CD4-positive, alpha-beta T cell treated with Interleukin-1 beta for 1 hour (primary cell): ENCODE results near the gene AIG1.
"Not testable (repeated sequence)": the region's sequence is repeated elsewhere in the genome, so short reads cannot be mapped to it uniquely, and the experiment has no call there.

Experiments used
- DNase-seq, 2 donors: peaks; one replicate each; pipeline ENCODE4 v3.0.0-alpha.2; 2020 to 2022

Gene AIG1

DNA sequence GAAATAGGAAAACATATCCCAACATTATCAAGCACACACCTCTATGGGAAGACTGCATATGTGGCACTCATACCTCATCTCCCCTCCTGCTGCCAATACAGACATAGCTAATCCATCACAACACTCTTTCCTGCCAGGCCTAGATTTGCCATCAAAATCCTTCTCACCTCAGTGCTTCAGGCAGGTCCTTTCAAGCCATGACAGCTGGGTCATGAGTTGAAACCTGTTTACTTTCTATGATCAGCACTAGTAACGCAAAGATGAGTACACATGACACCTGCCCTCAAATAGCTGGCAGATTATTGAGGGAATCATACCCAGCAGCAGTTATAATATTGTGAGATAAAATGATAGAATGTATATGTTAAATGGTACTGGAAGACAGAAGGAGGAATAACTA, 183.1 kb downstream of the AIG1 start:
- no peak for DNase-seq

- DNase-seq: no peak
Observed at GRCh38 chr6:143245656-143246055, 185.0 kb downstream of the AIG1 start.

DNA sequence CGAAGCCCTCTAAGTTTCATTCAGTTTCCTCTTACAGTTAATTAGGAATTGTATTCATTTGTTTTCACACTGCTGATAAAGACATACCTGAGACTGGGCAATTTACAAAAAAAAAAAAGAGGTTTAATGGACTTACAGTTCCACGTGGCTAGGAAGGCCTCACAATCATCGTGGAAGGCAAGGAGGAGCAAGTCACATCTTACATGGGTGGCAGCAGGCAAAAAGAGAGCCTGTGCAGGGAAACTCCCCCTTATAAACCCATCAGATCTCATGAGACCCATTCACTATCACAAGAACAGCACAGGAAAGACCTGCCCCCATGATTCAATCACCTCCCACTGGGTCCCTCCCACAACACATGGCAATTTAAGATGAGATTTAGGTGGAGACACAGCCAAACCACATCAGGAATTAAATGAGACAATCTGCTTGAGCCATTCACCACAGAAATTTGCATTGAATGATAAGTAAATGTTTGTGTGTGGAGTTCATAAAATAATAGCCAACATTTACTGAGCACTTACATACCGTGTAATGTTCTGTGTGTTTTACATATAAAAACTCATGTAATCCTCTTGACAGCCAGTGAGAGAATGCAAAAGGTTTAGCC, 185.6 kb downstream of the AIG1 start:
- DNase-seq: not testable (repeated sequence)

DNA sequence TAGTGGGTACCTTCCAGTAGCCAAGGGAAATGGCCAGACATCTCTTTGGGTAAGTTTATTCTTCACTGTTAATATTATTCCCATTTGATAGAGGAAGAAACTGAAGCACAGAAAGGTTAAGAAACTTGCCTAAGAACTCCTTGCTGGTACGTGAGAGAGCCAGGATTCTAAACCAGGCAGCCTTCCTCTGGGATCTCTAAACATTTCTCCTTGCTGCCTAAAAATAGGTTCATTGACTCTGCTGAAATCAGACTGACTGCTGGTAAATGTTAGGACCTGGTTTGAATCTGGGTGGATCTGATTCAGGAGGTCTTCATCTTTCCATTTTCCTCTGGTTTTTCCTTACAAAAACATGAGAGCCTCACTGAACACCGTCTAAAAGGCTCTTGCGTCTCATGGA, 186.9 kb downstream of the AIG1 start:
- DNase-seq: no peak

GRCh38 chr6:143248359-143248758, 187.7 kb downstream of the AIG1 start:
- DNase-seq: no peak

- DNase-seq: no peak
Observed at GRCh38 chr6:143251288-143251687, 190.6 kb downstream of the AIG1 start.

DNA sequence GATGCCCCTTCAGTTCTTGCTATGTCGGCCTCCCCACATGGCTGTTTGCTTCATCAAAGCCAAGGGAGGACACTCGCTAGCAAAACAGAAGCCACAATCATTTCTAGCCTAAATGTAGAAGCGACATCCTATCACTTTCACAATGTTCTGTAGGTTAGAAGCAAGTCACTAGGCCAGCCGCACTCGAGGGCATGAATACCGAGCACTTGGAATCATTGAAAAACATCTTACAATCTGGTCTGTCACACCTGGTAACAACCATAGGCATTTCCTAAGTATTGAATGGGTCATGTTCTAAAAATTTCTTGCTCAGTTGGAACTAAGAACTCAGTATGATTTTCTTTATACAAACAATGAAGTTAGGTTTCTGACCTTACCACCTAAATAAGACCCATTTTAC, 192.3 kb downstream of the AIG1 start:
- DNase-seq: no peak

- no peak for DNase-seq
Observed at GRCh38 chr6:143253586-143253985, 192.9 kb downstream of the AIG1 start.

DNA sequence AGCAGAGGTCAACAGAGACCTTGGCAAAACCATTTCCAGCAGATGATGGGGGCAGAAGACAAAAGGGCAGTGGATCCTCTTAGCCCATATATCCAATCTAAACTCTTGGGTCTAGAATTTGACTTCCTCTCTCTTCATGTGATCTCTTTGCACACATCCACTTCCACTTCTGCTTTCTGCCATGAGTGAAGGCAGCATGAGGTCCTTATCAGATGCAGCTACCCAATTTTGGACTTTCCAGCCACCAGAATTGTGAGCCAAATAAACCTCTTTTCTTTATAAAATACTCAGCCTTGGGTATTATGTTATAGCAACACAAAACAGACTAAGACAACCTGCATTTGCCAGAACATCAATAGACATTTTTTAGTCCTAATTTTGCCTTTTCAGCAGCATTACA, 198.3 kb downstream of the AIG1 start:
- DNase-seq: no peak

- DNase-seq: no peak
Observed at GRCh38 chr6:143260857-143261256, 200.2 kb downstream of the AIG1 start.

- DNase-seq: no peak
Observed at GRCh38 chr6:143261899-143262436, 201.3 kb downstream of the AIG1 start.

GRCh38 chr6:143262859-143263258, 202.2 kb downstream of the AIG1 start:
- DNase-seq: no peak

- no peak for DNase-seq
Observed at GRCh38 chr6:143264379-143264778, 203.7 kb downstream of the AIG1 start.

DNA sequence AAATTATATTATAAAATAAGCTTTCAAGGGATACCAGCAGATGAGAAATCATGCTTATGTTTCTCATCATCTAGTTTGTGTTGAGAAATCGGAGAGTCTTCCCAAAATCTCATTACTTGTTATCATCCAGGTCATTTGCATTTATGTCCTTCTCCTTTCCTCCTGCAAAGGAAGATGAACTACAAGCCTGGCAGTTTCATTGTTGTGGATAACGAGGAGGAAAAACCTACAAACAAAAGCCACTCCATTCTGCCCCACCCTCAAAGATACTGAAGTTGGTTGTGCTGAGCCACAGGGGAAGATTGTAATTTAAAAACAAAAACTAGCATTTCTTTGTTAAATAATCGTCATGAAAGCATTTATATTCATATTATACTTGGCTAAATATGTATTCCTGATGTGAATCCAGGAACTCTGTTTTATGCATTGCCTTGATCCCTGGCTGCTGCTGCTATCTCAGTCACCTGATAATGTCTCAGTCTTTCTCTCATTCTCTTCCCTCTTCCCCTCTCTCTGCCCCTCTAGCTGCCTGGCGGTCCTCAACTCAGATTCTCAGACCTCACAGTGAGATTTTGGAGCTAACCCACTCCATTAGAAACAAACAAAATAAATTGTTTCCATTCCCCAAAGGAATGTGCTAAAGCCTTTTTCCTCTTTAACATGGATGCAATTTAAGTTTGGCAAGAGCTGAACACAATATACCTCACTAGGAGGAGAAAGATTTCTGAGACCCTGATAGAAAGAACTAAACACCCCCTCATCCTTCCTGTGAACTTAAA, 204.5 kb downstream of the AIG1 start:
- DNase-seq: no peak

- DNase-seq: no peak
Observed at GRCh38 chr6:143267760-143268159, 207.1 kb downstream of the AIG1 start.

- no peak for DNase-seq
Observed at GRCh38 chr6:143268439-143268838, 207.8 kb downstream of the AIG1 start.

DNA sequence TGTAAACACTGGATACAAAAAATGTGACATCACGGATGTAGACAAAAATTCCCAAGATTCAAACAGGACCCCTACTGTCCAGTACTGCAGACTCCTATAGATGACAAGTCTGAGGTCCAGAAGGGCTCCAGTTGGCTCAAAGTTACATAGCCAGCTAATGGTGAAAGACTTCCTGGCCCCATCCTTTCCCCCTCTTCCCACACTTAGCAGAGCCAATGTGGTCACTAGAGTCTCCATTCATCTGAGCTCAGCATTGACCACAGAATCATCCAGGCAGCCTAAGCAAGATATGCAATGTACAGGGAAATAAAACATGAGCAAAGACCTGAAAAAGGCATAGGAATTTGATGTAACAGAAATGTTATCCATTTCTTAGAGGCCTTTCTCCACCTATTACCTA, 209.3 kb downstream of the AIG1 start:
- no peak for DNase-seq

DNA sequence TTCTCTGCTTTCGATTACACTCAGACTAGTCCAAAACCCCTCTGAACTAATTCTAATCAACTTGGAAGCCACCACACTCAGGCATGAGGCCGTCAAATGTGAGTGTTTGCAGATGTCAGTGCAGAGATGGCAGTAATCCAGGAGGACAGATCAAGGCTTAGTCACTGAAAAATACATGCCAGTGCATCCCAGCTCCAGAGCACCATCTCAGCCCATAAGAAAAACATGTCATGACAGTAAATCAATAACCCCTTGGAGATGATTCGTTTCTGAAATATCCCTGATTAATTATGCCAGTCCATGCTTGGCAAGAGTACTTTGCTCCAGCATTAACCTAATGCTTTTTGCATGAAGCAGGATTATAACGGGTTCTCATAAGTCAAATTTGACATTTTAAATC, 210.3 kb downstream of the AIG1 start:
- DNase-seq: no peak

- DNase-seq: no peak
Observed at GRCh38 chr6:143276436-143276835, 215.7 kb downstream of the AIG1 start.

GRCh38 chr6:143279385-143279784, 218.7 kb downstream of the AIG1 start:
- DNase-seq: no peak

DNA sequence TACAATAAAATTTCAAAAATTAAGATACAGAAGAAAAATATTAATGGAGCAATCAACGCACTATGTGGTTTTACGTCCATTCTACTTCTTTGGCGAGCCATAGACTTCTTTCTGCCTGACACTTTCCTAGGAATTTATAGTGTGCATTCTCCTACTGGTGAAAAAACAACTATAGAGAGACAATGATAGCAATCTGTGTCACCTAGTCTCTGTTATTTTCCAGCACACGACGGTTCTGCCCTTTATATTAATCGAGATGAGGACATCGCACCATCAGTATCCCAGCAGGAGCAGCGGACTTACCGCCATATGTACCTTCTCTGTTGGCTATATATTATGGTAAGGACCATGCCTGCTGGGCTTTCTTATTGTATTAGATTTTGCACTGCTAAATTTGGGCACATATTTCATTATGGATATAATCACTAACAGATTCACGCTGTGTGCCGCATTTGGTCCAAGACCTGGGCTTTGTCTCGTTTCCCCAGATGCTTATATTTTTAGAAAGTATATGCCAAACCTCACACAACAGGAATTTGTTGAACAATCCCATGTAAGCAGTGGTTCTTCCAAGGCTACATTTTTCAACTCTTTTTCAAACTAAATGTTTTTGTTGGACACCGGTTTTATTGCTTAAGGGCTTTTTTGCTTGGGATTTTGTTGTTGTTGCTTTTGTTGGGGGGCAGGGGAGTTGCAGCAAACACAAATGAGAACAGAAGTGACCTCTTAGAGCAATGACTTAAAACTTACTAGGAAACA, 223.4 kb downstream of the AIG1 start:
- DNase-seq: no peak

- DNase-seq: no peak
Observed at GRCh38 chr6:143286251-143286795, 225.6 kb downstream of the AIG1 start.

GRCh38 chr6:143288923-143289322, 228.2 kb downstream of the AIG1 start:
- DNase-seq: no peak
